H9 (cell line): Measurements from ENCODE around the gene HIP1R. TPM values are rescaled to one million over a fixed set of nuclear protein-coding genes. Genes with fewer than 3 reads are reported as not detected.
"Not testable (repeated sequence)": the region's sequence is repeated elsewhere in the genome, so short reads cannot be mapped to it uniquely, and the experiment has no call there.

Experiments
- DNase-seq: peaks from one replicate; pipeline ENCODE4 v3.0.0-alpha.2; 2017
- H2AFZ ChIP-seq: one replicate; pipeline ENCODE4 v1.6.1; 2013; ENCODE audit warnings: mild to moderate bottlenecking, low read length, control low read depth, moderate library complexity
- H2AK5ac ChIP-seq: 2 replicates; pipeline ENCODE4 v1.6.1; 2013; ENCODE audit warnings: low read length, control low read depth, mixed read lengths; ENCODE audit not compliant: insufficient read length
- H2BK120ac ChIP-seq: one replicate; pipeline ENCODE4 v1.6.1; 2013; ENCODE audit warnings: low read depth, mild to moderate bottlenecking, low read length, control low read depth, inconsistent platforms; ENCODE audit not compliant: poor library complexity, severe bottlenecking
- H2BK12ac ChIP-seq: 2 replicates; pipeline ENCODE4 v1.6.1; 2013; ENCODE audit warnings: low read length, control low read depth, mixed read lengths, low read depth; ENCODE audit not compliant: insufficient read length
- H2BK15ac ChIP-seq: 2 replicates; pipeline ENCODE4 v1.6.1; 2013; ENCODE audit warnings: low read depth, low read length, control low read depth
- H2BK20ac ChIP-seq: one replicate; pipeline ENCODE4 v1.6.1; 2013; ENCODE audit warnings: low read depth, mild to moderate bottlenecking, low read length, control low read depth, inconsistent platforms; ENCODE audit not compliant: poor library complexity, severe bottlenecking
- H2BK5ac ChIP-seq: 2 replicates; pipeline ENCODE4 v1.6.1; 2013; ENCODE audit warnings: low read length, control low read depth, mixed read lengths; ENCODE audit not compliant: insufficient read length
- H3K14ac ChIP-seq: 2 replicates; pipeline ENCODE4 v1.6.1; 2013; ENCODE audit warnings: low read length, control low read depth; ENCODE audit not compliant: insufficient read depth
- H3K18ac ChIP-seq: 2 replicates; pipeline ENCODE4 v1.6.1; 2013; ENCODE audit warnings: low read depth, mild to moderate bottlenecking, mixed read lengths, low read length, control low read depth; ENCODE audit not compliant: insufficient read length
- H3K23ac ChIP-seq: 2 replicates; pipeline ENCODE4 v1.6.1; 2013; ENCODE audit warnings: low read length, control low read depth, mixed read lengths, low read depth; ENCODE audit not compliant: insufficient read length
- H3K23me2 ChIP-seq: 2 replicates; pipeline ENCODE4 v1.6.1; 2013; ENCODE audit warnings: low read depth, mild to moderate bottlenecking, mixed read lengths, low read length, control low read depth; ENCODE audit not compliant: insufficient read length, poor library complexity, severe bottlenecking
- H3K27ac ChIP-seq: 2 replicates; pipeline ENCODE4 v1.5.1; 2013; ENCODE audit warnings: low read length, control low read depth, mixed read lengths, low read depth; ENCODE audit not compliant: insufficient read length
- H3K27me3 ChIP-seq: 2 replicates; pipeline ENCODE4 v1.6.1; 2013; ENCODE audit warnings: low read length, control low read depth, inconsistent platforms; ENCODE audit not compliant: insufficient read depth
- H3K4ac ChIP-seq: 2 replicates; pipeline ENCODE4 v1.6.1; 2013; ENCODE audit warnings: low read depth, mild to moderate bottlenecking, control low read depth, inconsistent platforms, low read length, moderate library complexity
- H3K4me1 ChIP-seq: 2 replicates; pipeline ENCODE4 v1.6.1; 2013; ENCODE audit warnings: low read length, control low read depth, inconsistent platforms; ENCODE audit not compliant: insufficient read depth
- H3K4me2 ChIP-seq: 2 replicates; pipeline ENCODE4 v1.6.1; 2013; ENCODE audit warnings: low read length, control low read depth, mixed read lengths; ENCODE audit not compliant: insufficient read length, insufficient read depth
- H3K56ac ChIP-seq: 2 replicates; pipeline ENCODE4 v1.6.1; 2013; ENCODE audit warnings: low read depth, mild to moderate bottlenecking, mixed read lengths, low read length, control low read depth; ENCODE audit not compliant: insufficient read length
- H3K79me1 ChIP-seq: 2 replicates; pipeline ENCODE4 v1.6.1; 2013; ENCODE audit warnings: low read depth, mild to moderate bottlenecking, moderate library complexity, low read length, control low read depth, inconsistent platforms; ENCODE audit not compliant: insufficient read depth, poor library complexity, severe bottlenecking
- H3K79me2 ChIP-seq: 2 replicates; pipeline ENCODE4 v1.6.1; 2013; ENCODE audit warnings: low read length, control low read depth, inconsistent platforms; ENCODE audit not compliant: insufficient read depth
- H3K9ac ChIP-seq: 2 replicates; pipeline ENCODE4 v1.6.1; 2013; ENCODE audit warnings: low read length, control low read depth, mixed read lengths; ENCODE audit not compliant: insufficient read length; ENCODE audit errors: extremely low read depth
- H3K9me3 ChIP-seq: one replicate; pipeline ENCODE4 v1.6.1; 2013; ENCODE audit warnings: low read depth, low read length, inconsistent platforms; ENCODE audit not compliant: control insufficient read depth
- H3T11ph ChIP-seq: one replicate; pipeline ENCODE4 v1.6.1; 2013; ENCODE audit warnings: mild to moderate bottlenecking, low read length, control low read depth, inconsistent platforms
- H4K20me1 ChIP-seq: one replicate; pipeline ENCODE4 v1.6.1; 2013; ENCODE audit not compliant: control insufficient read depth, insufficient read length, insufficient read depth
- H4K5ac ChIP-seq: 2 replicates; pipeline ENCODE4 v1.6.1; 2013; ENCODE audit warnings: low read depth, mild to moderate bottlenecking, mixed read lengths, low read length, control low read depth; ENCODE audit not compliant: insufficient read length
- H4K8ac ChIP-seq: replicated peaks from 2 replicates; pipeline ENCODE4 v1.6.1; 2013; ENCODE audit warnings: low read length, control low read depth, mixed read lengths, low read depth; ENCODE audit not compliant: insufficient read length
- H4K91ac ChIP-seq: 2 replicates; pipeline ENCODE4 v1.6.1; 2013; ENCODE audit warnings: low read depth, mild to moderate bottlenecking, moderate library complexity, mixed read lengths, low read length, control low read depth; ENCODE audit not compliant: insufficient read length
- H3K27ac Mint-ChIP-seq, 3 experiments: 2 replicates in 2 of 3; 3 replicates in 1 of 3; pipeline ENCODE4 v1.8.0; 2020 to 2021; ENCODE audit warnings: mixed read lengths in 3 of 3, mild to moderate bottlenecking in 1 of 3, moderate library complexity in 1 of 3
- H3K27me3 Mint-ChIP-seq: 2 replicates; pipeline ENCODE4 v1.8.0; 2021; ENCODE audit warnings: low read depth, mild to moderate bottlenecking, moderate library complexity, mixed read lengths
- H3K36me3 Mint-ChIP-seq, 3 experiments: 2 replicates in 2 of 3; 3 replicates in 1 of 3; pipeline ENCODE4 v1.8.0; 2020 to 2021; ENCODE audit warnings: low read depth in 3 of 3, mixed read lengths in 3 of 3; ENCODE audit not compliant: insufficient read depth in 1 of 3
- H3K4me1 Mint-ChIP-seq, 2 experiments: 2 replicates each; pipeline ENCODE4 v1.8.0; 2020; ENCODE audit warnings: mixed read lengths in 2 of 2
- H3K4me3 Mint-ChIP-seq, 2 experiments: 2 replicates in 1 of 2; 3 replicates in 1 of 2; pipeline ENCODE4 v1.8.0; 2020 to 2021; ENCODE audit warnings: mild to moderate bottlenecking in 2 of 2, mixed read lengths in 2 of 2, moderate library complexity in 1 of 2
- H3K9me3 Mint-ChIP-seq, 2 experiments: 2 replicates in 1 of 2; 3 replicates in 1 of 2; pipeline ENCODE4 v1.8.0; 2020; ENCODE audit warnings: mild to moderate bottlenecking in 2 of 2, mixed read lengths in 2 of 2, moderate library complexity in 1 of 2
- WGBS: extraction: QIAGEN DNeasy Blood & Tissue Kit; methylation state at CpG from one replicate; pipeline ENCODE4 v1.1.7; 2013; ENCODE audit warnings: missing lambda C conversion rate, low lambda C conversion rate, mixed read lengths; ENCODE audit not compliant: insufficient read length; ENCODE audit errors: extremely low coverage; 5-methylcytosine and 5-hydroxymethylcytosine counted together
- total RNA-seq: library from RNA; stranded (reverse); gene quantifications from 2 replicates; pipeline ENCODE4 v1.2.1, GENCODE V29; 2021
- TF ChIP-seq, protein P1 (sequence below): fragments of 200-600 bp; sonication (generic); conservative IDR thresholded peaks from 3 replicates; pipeline ENCODE4 v1.8.0; 2021; ENCODE audit warnings: antibody characterized with exemption, mild to moderate bottlenecking

HIP1R gene
- total RNA-seq, 1 experiment from 2014 or later, result 17.4 TPM

DNA sequence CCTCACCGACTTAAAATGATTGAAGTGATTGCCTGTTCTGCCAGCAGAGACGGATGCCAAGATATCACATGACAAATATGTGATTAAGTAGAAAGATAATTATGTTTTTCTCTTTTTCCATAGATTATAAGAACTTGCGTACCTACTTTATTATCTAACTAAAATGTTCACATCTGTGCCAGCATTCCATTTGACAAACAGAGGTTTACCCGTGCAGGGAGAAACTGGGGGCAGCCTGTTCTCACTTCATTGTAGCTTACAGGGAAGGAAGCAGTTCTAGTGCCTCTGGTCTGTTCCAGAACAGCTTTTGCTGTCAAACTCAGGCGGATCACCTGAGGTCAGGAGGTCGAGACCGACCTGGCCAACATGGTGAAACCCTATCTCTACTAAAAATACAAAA, 31.3 kb upstream of the HIP1R start:
- Histone ChIP-seq H3K27me3 (no peaks in the 10 kb centered on the region), H2BK120ac (no peak overlapping the region), H2AFZ (no peak overlapping the region), H4K8ac (no peak overlapping the region), H3K4me1 (no peaks in the 10 kb centered on the region), H2BK15ac (no peak overlapping the region), H2BK20ac (no peak overlapping the region), H3K9me3 (no peaks in the 10 kb centered on the region), H3K79me1 (no peaks in the 10 kb centered on the region), H3K4ac (no peak overlapping the region), H3T11ph (no peak overlapping the region), H3K27ac (no peak overlapping the region), H2BK5ac (no peak overlapping the region), H4K5ac (no peak overlapping the region), H3K14ac (no peak overlapping the region), H4K91ac (no peak overlapping the region), H2AK5ac (no peak overlapping the region), H3K18ac (no peak overlapping the region), H3K23ac (no peak overlapping the region), H3K56ac (no peak overlapping the region), H4K20me1 (no peaks in the 10 kb centered on the region), H3K23me2 (no peaks in the 10 kb centered on the region), H3K79me2 (no peaks in the 10 kb centered on the region), H3K4me2 (no peak overlapping the region), H3K9ac (no peak overlapping the region), H2BK12ac (no peak overlapping the region)
- Mint-ChIP-seq H3K27ac (no peak overlapping the region), H3K4me3 (no peak overlapping the region; a peak in 1 of 5 replicates), H3K36me3 (no peaks in the 10 kb centered on the region), H3K27me3 (no peaks in the 10 kb centered on the region), H3K4me1 (no peaks in the 10 kb centered on the region), H3K9me3 (no peaks in the 10 kb centered on the region)
- no peak for DNase-seq
- WGBS, result no CpG with 5 or more reads among the region's 7 CpGs
- TF ChIP-seq, protein P1, sequence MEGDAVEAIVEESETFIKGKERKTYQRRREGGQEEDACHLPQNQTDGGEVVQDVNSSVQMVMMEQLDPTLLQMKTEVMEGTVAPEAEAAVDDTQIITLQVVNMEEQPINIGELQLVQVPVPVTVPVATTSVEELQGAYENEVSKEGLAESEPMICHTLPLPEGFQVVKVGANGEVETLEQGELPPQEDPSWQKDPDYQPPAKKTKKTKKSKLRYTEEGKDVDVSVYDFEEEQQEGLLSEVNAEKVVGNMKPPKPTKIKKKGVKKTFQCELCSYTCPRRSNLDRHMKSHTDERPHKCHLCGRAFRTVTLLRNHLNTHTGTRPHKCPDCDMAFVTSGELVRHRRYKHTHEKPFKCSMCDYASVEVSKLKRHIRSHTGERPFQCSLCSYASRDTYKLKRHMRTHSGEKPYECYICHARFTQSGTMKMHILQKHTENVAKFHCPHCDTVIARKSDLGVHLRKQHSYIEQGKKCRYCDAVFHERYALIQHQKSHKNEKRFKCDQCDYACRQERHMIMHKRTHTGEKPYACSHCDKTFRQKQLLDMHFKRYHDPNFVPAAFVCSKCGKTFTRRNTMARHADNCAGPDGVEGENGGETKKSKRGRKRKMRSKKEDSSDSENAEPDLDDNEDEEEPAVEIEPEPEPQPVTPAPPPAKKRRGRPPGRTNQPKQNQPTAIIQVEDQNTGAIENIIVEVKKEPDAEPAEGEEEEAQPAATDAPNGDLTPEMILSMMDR, result no peak

DNA sequence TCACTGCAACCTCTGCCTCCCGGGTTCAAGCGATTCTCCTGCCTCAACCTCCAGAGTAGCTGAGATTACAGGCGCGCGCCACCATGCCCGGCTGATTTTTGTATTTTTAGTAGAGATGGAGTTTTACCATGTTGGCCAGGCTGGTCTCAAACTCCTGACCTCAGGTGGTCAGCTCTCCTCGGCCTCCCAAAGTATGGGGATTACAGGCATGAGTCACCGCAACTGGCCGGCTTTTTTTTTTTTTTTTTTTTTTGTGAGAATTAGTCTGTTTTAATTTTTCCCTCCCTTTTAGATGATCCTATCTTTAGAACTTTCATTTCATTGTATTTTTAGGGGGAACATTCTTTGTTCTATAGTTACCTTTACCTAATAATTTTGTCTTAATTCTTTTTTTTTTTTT, 30.3 kb upstream of the HIP1R start:
- not testable (repeated sequence) for H4K5ac ChIP-seq, H3K27ac Mint-ChIP-seq, H3K4ac ChIP-seq, H3K56ac ChIP-seq, H3K9me3 Mint-ChIP-seq, H3K4me3 Mint-ChIP-seq, H3K9me3 ChIP-seq, H3K36me3 Mint-ChIP-seq, H3K9ac ChIP-seq, H4K91ac ChIP-seq, H4K20me1 ChIP-seq, H3K18ac ChIP-seq, DNase-seq, H4K8ac ChIP-seq, H3K27ac ChIP-seq, H2AFZ ChIP-seq, H3K23ac ChIP-seq, H3K79me2 ChIP-seq, H2BK20ac ChIP-seq, H2BK120ac ChIP-seq, H3K79me1 ChIP-seq, H2BK15ac ChIP-seq, H2BK5ac ChIP-seq, H2AK5ac ChIP-seq, H3K4me1 Mint-ChIP-seq, H3K4me1 ChIP-seq, H3K23me2 ChIP-seq, H3K4me2 ChIP-seq, H3K14ac ChIP-seq, H3T11ph ChIP-seq, H2BK12ac ChIP-seq, H3K27me3 Mint-ChIP-seq, H3K27me3 ChIP-seq
- WGBS, result no CpG with 5 or more reads among the region's 9 CpGs
